Transverse colon (tissue), 4 donors: ENCODE measurements around the gene PARP1.

ENCODE experiments used
- POLR2AphosphoS5 ChIP-seq, 3 donors: sonication (generic); formaldehyde crosslinking; IDR thresholded peaks; one replicate each; pipeline ENCODE4 v1.6.1; 2016; ENCODE audit warnings: antibody characterized with exemption in 3 of 3
- TF ChIP-seq, protein P1 (sequence below), 5 experiments: fragments of 200-600 bp in 3 of 5; fragments of 450-650 bp in 2 of 5; sonication (generic) in 3 of 5; IDR thresholded peaks; 1 replicate in 2 of 5; 2 replicates in 3 of 5; pipeline ENCODE4 v1.5.1; 2016 to 2017; ENCODE audit warnings: antibody characterized with exemption in 5 of 5, inconsistent platforms in 3 of 5, mild to moderate bottlenecking in 2 of 5, moderate library complexity in 1 of 5

DNA sequence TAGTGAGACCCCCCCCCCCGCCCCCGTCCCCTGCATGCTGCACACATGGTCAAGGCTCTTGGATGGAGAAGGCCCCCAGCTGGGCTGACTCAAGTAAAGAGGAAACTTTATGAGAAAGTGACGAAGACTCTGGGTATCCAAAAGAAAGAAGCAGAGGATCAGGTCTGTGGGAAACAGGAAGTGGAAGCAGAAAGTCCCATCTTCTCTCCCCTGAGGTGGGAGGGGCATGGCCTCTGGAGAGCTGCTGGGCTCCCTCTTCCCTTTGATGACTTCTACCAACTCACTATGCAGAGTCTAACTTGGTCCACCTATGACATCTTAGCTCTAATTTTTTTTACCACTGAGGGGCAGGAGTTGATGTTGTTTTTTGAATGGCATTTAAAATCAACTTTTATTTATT, 56.2 kb downstream of the PARP1 start:
- no peak for TF ChIP-seq POLR2AphosphoS5 (IDR thresholded peaks at IDR 0.05)
- TF ChIP-seq, protein P1, sequence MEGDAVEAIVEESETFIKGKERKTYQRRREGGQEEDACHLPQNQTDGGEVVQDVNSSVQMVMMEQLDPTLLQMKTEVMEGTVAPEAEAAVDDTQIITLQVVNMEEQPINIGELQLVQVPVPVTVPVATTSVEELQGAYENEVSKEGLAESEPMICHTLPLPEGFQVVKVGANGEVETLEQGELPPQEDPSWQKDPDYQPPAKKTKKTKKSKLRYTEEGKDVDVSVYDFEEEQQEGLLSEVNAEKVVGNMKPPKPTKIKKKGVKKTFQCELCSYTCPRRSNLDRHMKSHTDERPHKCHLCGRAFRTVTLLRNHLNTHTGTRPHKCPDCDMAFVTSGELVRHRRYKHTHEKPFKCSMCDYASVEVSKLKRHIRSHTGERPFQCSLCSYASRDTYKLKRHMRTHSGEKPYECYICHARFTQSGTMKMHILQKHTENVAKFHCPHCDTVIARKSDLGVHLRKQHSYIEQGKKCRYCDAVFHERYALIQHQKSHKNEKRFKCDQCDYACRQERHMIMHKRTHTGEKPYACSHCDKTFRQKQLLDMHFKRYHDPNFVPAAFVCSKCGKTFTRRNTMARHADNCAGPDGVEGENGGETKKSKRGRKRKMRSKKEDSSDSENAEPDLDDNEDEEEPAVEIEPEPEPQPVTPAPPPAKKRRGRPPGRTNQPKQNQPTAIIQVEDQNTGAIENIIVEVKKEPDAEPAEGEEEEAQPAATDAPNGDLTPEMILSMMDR (IDR thresholded peaks at IDR 0.05) = no peak
